Frontal cortex (tissue), 4 donors: ENCODE measurements around the gene ANKLE1. TPM values are rescaled to one million over a fixed set of nuclear protein-coding genes. Genes with fewer than 3 reads are reported as not detected.
"Not testable (repeated sequence)": the region's sequence is repeated elsewhere in the genome, so short reads cannot be mapped to it uniquely, and the experiment has no call there.

ENCODE experiments used
- DNase-seq, 2 donors: peaks; one replicate each; pipeline ENCODE4 v3.0.0; 2012; ENCODE audit warnings: low spot score in 2 of 2
- FAIRE-seq: peaks from 2 replicates; lab custom pipeline; 2012; peaks lifted over from hg19 to GRCh38; lab: Jason Lieb, UNC
- total RNA-seq: library from RNA; depleted of rRNA; stranded (reverse); fragments of >200 nt; gene quantifications from one replicate; pipeline ENCODE4 v1.2.3, GENCODE V29; 2014
- donor health status: control.
- donor health status: control.
- donor health status: control.

The ANKLE1 gene
- total RNA-seq, 1 donor from 2014 or later, result 0.82 TPM

- no peak for DNase-seq
- no peak for FAIRE-seq
Observed at GRCh38 chr19:17246681-17247425, 34.8 kb upstream of the ANKLE1 start.

DNA sequence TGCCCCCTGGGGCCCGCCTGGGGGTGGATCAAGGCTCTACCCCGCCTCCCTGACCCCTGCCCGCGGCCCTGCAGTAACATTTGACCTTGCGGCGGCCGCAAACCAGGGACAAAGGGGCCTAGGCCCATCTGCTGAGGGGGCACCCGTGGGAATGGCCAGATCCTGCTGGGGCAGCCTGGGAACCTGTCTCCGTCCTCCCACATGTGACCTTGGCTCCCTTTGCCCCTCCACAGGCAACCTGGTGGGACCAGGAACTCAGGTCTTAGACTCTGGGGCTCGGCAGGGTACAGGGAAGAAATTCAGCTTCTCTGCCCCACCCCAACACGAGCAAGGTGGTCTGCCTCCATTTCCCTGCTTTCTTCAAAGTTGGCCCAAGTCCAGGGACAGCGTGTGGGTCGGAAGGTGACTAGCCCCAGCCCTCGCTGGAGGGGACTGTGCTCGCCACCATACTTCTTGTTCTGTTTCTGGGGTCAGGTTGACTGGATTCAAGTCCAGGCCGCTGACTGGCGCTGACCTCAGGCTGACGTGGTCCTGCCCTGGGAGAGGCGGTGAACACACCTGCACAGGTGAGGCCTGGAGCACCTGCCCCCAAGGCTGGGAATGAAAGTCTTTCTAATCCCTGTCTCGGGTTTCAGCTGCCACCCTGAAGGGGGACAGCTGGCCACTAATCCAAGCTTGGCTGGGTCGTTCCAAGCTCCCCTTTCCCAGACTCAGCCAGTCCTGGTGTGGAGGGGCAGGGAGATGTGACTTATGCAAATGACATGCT is 33.5 kb upstream of the ANKLE1 start:
- FAIRE-seq (no peak), DNase-seq (no peak)

- DNase-seq (no peak), FAIRE-seq (no peak)
Observed at GRCh38 chr19:17249887-17250548, 31.7 kb upstream of the ANKLE1 start.

DNA sequence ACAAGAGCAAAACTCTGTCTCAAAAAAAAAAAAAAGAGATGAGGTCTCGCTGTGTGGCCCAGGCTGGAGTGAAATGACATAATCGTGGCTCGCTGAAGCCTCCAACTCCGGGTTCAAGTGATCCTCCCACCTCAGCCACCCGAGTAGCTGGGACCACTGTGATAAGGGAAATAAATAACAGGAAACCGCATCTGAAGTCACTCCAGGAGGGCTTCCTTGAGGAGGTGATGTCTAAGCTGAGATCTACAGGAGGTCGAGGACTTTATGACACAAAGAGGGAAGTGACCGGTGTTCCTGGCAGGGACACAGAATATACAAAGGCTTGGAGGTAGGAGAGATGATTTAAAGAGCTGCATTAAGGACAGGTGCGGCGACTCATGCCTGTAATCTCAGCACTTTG is 27.1 kb upstream of the ANKLE1 start:
- FAIRE-seq, result no peak
- no peak for DNase-seq

- FAIRE-seq (no peak), DNase-seq (no peak)
Observed at GRCh38 chr19:17255150-17255621, 26.5 kb upstream of the ANKLE1 start.

DNA sequence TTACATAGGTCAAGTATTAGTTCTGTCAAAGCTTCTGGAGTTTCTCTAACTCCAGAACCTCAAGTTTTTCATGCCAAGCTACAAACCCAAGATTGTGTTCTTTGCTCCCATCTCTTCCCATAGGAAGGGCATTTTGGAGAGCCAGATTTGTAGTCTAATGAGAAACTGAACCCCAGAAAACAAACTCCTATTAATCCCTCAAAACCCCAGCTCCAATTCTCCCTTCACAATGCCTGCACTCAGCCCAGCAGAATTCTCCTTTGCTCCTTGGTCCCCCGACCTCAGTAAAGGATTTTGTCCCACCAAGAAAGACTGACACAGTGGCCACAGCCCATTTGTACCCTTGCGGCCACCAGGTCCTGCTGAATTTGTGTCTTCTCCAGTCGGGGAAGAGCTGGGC is 25.6 kb upstream of the ANKLE1 start:
- FAIRE-seq (no peak), DNase-seq (no peak)

GRCh38 chr19:17259118-17259780 is 22.5 kb upstream of the ANKLE1 start:
- FAIRE-seq (no peak), DNase-seq (no peak)

DNA sequence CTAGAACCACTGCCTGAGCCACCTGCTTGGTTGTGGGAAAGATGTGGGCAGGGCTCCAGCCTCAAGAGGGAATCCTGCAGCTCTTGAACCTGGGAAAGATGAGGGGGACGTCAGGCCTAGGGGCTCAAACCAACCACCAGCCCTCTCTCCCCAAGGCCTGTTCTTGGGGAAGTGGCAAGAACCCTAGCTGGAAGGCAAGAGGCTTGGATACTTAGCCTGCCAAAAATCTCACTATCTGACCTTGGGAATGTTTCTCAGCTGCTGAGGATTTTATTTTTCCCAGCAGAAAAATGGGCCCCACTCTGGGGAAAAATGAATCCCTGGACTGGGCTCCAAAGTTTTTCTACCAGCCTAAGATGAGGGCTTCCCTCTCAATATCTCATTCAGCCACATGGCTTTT is 21.8 kb upstream of the ANKLE1 start:
- DNase-seq (no peak), FAIRE-seq (no peak)

GRCh38 chr19:17260842-17261325 is 20.8 kb upstream of the ANKLE1 start:
- FAIRE-seq (no peak), DNase-seq (peak in 1 of 2 donors; percentile 71)

- FAIRE-seq (no peak), DNase-seq (no peak)
Observed at GRCh38 chr19:17262557-17262956, 19.1 kb upstream of the ANKLE1 start.

DNA sequence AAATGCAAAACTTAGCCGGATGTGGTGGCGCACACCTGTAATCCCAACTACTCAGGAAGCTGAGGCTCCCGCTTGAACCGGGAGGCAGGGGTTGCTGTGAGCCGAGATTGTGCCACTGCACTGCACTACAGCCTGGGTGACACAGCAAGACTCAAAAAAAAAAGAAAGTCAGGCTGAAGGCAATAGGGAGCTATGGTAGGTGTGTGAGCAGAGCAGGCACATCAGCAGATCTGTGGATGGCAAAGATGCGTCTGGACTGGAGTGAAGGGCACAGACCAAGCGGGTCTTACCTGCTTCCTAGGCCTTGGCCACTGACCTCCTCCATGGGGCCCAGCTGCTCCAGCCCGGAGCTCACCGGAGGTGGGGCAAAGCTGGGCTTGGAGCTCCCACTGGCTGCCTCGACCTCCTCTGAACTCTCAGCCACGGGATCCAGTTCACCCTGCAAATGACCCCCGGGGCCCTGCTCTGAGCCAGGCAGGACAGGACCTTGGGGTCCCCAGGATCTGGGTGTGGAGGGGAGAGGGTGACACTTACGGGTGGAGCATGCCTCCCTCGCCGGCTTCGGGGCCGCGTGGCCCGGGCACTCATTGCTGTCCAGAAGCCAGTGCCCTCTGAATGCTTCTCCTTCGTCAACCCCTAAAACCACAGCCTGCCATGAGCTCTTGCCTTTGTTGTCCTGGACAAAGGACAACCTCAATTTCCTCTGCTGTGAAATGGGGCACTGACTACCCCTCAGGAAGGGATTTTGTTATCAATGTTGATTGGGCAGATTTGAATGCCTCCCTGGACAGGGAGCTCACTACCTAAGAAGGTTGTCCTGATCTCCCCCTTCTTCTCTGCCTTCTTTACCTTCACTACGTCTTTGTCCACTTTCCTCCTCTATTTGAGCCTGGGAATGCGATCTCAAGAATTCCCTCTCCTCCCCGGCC is 17.7 kb upstream of the ANKLE1 start:
- no peak for FAIRE-seq
- DNase-seq, result no peak

- no peak for DNase-seq
- FAIRE-seq, result no peak
Observed at GRCh38 chr19:17264641-17264979, 17.1 kb upstream of the ANKLE1 start, which contains the start of gene USHBP1. Gene USHBP1, minus strand, starts transcription at chr19:17264745. Its CDS starts 446 bp downstream, at chr19:17264299.

DNA sequence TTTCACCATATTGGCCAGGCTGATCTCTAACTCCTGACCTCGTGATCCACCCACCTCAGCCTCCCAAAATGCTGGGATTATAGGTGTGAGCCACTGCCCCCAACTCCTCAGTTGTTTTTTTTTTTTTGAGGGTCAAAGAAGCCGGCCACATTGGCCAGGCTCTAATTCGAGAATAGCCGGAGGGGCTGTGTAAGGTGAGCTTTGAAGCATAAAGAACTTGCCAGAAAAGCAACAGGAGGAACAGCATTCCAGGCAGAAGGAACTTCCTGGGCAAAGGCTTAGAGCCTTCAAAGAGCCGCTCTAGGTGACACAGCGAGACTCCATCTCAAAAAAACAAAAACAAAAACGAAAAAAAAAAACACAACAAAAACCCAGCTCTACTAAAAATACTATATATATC is 15.7 kb upstream of the ANKLE1 start:
- no peak for DNase-seq
- no peak for FAIRE-seq

- FAIRE-seq (no peak), DNase-seq (no peak)
Observed at GRCh38 chr19:17266589-17266974, 15.1 kb upstream of the ANKLE1 start.

DNA sequence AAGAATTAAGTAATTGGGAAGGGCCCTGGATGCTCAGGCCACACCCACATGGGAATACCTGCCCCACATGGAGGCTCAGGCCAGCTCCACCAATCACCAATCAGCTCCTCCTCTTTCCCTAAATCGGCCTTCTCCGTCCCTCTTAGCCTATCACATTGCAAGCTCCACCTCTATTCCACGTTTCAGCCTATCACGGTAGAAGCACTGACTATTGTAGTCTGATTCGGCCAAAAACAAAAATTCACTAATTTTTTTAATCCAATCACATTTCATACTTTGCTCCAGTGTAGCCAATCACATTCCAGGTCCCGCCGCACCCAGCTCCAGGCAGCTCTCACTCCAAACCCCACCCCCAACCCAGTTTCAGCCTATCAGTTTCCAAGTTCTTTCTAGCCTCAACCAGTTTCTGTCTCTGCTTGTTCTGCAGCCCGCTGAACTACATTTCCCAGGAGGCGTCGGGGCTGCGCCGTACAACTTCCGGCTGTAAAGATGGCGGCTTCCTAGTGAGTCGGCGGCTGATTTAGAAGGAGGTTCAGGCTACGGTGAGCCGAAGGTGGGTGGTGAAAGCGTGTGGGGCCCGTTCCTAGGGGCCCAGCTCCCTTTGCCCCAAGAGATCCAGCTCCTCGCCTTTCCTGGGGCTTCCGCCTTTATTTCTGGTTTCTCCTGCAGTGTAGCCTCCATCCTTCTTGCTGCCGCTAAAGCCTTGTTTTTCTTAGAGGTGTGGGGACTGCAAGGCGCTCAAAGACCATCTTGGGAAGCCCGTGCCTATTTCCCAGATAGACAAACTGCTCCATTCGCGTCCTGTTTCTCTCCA is 14.5 kb upstream of the ANKLE1 start, which contains the start of gene BABAM1:
Gene BABAM1 (plus strand): TSS at position 469 of the 814 bp plus-strand sequence. CDS start 1,364 bp downstream, outside the sequence.
- FAIRE-seq (peak; percentile 99), DNase-seq (peak; percentile 97 to 98)

DNA sequence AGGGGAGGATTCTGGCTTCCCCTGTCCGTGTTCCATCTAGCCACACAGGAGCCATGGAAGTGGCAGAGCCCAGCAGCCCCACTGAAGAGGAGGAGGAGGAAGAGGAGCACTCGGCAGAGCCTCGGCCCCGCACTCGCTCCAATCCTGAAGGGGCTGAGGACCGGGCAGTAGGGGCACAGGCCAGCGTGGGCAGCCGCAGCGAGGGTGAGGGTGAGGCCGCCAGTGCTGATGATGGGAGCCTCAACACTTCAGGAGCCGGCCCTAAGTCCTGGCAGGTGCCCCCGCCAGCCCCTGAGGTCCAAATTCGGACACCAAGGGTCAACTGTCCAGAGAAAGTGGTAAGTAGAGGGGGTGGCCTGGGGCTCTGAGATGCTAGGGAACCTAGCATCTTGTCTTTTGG is 12.9 kb upstream of the ANKLE1 start:
- no peak for FAIRE-seq
- DNase-seq, result no peak

- FAIRE-seq, DNase-seq: not testable (repeated sequence)
Observed at GRCh38 chr19:17274892-17275291, 6.8 kb upstream of the ANKLE1 start.
